HL-60/S4 treated with phorbol 12-myristate 13-acetate at 8.2 ng/mL for 4 days and 3 days (cell line): ENCODE data around the gene CCDC87.
"Not testable (repeated sequence)": the region's sequence is repeated elsewhere in the genome, so short reads cannot be mapped to it uniquely, and the experiment has no call there.

ENCODE experiments used
- in situ Hi-C: fragments of 300-500 bp; cut with MboI; formaldehyde crosslinking; loops from 2 replicates; pipeline ENCODE4 v1.15.0; 2022; ENCODE audit warnings: low sequenced_read_pairs

CCDC87 gene

GRCh38 chr11:66616379-66617154, 23.7 kb upstream of the CCDC87 start, which contains the start of gene RBM14:
Gene RBM14 (plus strand): TSS chr11:66616630. CDS start chr11:66616721, 91 bp downstream.
- in situ Hi-C loops, result no loop called here

GRCh38 chr11:66614073-66614472, 21.2 kb upstream of the CCDC87 start:
- in situ Hi-C loops, result no loop called here

- in situ Hi-C loops, result no loop called here
Observed at GRCh38 chr11:66612458-66612857, 19.6 kb upstream of the CCDC87 start.

- in situ Hi-C loops, result no loop called here
Observed at GRCh38 chr11:66609721-66610617, 17.1 kb upstream of the CCDC87 start.

- in situ Hi-C loops, result no loop called here
Observed at GRCh38 chr11:66607126-66607834, 14.4 kb upstream of the CCDC87 start.

- in situ Hi-C loops, result not testable (repeated sequence)
Observed at GRCh38 chr11:66606608-66607007, 13.7 kb upstream of the CCDC87 start.

GRCh38 chr11:66604155-66604554, 11.3 kb upstream of the CCDC87 start:
- in situ Hi-C loops, result no loop called here

GRCh38 chr11:66603072-66603471, 10.2 kb upstream of the CCDC87 start:
- in situ Hi-C loops, result no loop called here

GRCh38 chr11:66600631-66601233, 7.9 kb upstream of the CCDC87 start:
- in situ Hi-C loops, result no loop called here

- in situ Hi-C loops, result no loop called here
Observed at GRCh38 chr11:66600219-66600618, 7.4 kb upstream of the CCDC87 start.

DNA sequence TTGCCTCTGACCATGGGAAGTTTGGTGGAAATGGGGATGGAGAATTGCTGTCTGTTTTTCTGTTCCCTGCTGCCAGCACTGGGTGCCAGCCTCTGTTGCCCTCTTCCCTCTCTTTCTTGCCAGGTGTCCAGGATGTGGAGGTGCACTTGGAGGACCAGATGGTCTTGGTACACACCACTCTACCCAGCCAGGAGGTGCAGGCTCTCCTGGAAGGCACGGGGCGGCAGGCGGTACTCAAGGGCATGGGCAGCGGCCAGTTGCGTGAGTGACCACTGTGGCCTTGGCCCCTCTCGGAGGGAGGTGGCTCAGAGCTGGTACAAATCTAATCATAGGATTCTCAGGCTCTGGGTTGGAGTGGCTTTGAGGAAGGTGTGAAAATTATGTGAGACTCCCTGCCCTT, 6.1 kb upstream of the CCDC87 start:
- in situ Hi-C loops, result no loop called here

DNA sequence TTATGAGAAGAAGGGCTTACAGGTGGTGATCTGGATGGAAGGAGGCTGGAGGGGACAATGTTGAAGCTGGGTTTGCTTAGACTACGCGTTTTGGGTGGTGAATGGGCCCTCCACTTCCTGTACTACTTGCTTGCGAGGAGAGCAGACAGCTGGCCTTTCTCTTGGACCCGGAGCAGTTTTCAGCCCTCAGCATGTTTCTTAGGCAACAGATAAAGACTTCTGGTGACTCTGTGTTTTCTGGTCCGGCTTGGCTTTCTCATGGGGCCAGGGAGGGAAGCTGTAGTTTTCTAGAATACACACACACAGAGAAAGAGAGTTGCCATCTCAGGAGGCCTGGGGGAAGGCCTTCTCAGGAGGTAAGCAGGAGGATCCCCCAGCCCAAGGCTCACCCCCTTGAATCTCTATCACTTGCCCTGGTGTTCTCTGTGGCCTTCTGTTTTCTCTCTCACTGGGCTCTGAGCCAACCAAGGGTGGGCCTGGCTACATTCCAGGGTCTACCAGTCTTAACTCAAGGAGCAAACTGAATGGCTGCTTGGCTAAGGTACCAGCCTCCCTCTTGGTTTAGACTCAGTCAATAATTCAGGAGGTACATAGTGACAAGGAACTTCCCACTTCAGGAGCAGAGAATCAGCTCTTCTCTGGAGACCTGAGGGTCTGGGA, 2.5 kb upstream of the CCDC87 start:
- in situ Hi-C loops, result no loop called here

GRCh38 chr11:66593650-66594049, 787 bp upstream of the CCDC87 start:
- in situ Hi-C loops, result no loop called here

- in situ Hi-C loops, result no loop called here
Observed at GRCh38 chr11:66593303-66593635, 406 bp upstream of the CCDC87 start.

GRCh38 chr11:66591175-66591574, 1.7 kb downstream of the CCDC87 start:
- in situ Hi-C loops, result no loop called here

DNA sequence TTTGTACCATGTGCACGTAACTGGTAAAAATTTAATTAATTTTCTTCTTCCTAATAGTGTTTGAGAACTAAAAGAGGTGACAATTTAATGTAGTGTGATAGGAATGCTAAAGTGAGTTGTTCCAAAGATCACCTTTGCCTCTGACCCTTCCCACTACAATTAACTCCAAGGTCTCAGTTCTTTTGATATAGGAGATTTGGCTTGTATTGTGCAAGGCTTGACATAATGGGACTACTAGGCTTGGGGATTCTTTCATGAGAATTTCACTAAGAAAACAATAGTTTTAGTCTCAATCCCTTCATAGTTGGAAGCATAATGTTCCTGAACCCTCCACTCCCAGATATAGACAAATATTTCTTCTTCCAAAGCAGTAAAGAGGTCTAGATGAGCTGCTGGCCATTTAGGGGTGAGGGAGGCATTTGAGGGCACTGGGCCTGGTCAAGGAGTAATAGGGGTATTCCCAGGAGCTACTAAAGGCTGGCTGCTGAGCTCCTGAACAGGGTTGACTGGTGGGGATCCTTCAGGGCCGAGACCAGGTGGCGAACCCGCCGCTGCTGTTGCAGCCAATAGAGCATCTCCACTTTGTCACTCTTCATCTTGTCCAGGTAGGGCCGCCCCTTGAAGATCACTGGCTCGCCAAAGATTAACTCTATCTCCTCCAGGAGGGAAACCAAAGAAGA, 2.7 kb downstream of the CCDC87 start:
- in situ Hi-C loops, result no loop called here

GRCh38 chr11:66589315-66589714, 3.5 kb downstream of the CCDC87 start:
- in situ Hi-C loops, result not testable (repeated sequence)

- in situ Hi-C loops, result no loop called here
Observed at GRCh38 chr11:66586136-66586535, 6.7 kb downstream of the CCDC87 start.

DNA sequence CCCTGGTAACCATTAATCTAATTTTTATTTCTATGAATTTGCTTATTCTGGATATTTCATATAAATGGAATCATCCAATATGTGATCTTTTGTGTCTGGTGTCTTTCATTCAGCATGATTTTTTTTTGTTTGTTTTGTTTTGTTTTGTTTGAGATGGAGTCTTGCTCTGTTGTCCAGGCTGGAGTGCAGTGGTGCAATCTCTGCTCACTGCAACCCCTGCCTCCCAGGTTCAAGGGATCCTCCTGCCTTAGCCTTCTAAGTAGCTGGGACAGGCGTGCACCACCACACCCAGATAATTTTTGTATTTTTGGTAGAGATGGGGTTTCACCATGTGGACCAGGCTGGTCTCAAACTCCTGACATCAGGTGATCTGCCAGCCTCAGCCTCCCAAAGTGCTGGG, 7.4 kb downstream of the CCDC87 start:
- in situ Hi-C loops, result not testable (repeated sequence)

GRCh38 chr11:66582565-66583147, 10.2 kb downstream of the CCDC87 start:
- in situ Hi-C loops, result not testable (repeated sequence)
